Testis (tissue), 3 donors: ENCODE results near the gene SNAPC5. TPM values are rescaled to one million over a fixed set of nuclear protein-coding genes. Genes with fewer than 3 reads are reported as not detected.

Experiments
- DNase-seq: peaks from one replicate; pipeline ENCODE4 v3.0.0-alpha.2; 2019
- H3K27ac ChIP-seq, 2 donors: fragments of 200-600 bp; sonication (generic); one replicate each; pipeline ENCODE4 v1.5.1; 2019
- H3K27me3 ChIP-seq: fragments of 200-600 bp; sonication (generic); one replicate; pipeline ENCODE4 v1.5.1; 2019
- H3K36me3 ChIP-seq: fragments of 200-600 bp; sonication (generic); one replicate; pipeline ENCODE4 v1.5.1; 2017; ENCODE audit warnings: low read depth; ENCODE audit errors: missing control alignments
- H3K4me1 ChIP-seq: fragments of 200-600 bp; sonication (generic); one replicate; pipeline ENCODE4 v1.5.1; 2019
- H3K4me3 ChIP-seq, 2 donors: fragments of 200-600 bp; sonication (generic); one replicate each; pipeline ENCODE4 v1.5.1; 2017 to 2019
- H3K9me3 ChIP-seq: fragments of 200-600 bp; sonication (generic); one replicate; pipeline ENCODE4 v1.5.1; 2017
- CTCF ChIP-seq, 3 experiments: fragments of 450-650 bp in 2 of 3; fragments of 200-600 bp in 1 of 3; sonication (generic) in 1 of 3; IDR thresholded peaks; one replicate each; pipeline ENCODE4 v1.5.1; 2016 to 2019; ENCODE audit warnings: antibody characterized with exemption in 3 of 3, mild to moderate bottlenecking in 2 of 3, moderate library complexity in 1 of 3
- POLR2A ChIP-seq: fragments of 450-650 bp; IDR thresholded peaks from one replicate; pipeline ENCODE4 v1.6.1; 2017; ENCODE audit warnings: antibody characterized with exemption, mild to moderate bottlenecking, moderate library complexity
- WGBS, 2 donors: methylation state at CpG; one replicate each; pipeline ENCODE4 v1.1.5; 2018; 5-methylcytosine and 5-hydroxymethylcytosine counted together
- intact Hi-C: fragments of 100-400 bp; cut with DNase I; formaldehyde crosslinking; loops from one replicate; pipeline ENCODE4 v1.15.1; 2023; ENCODE audit warnings: low total_unique reads
- polyA plus RNA-seq: library from polyadenylated mRNA; stranded (reverse); fragments of 350-450 nt; fragmentation: Illumina TruSeq; extraction: RNeasy Lipid Tissue Mini Kit (QIAGEN cat#74804); gene quantifications from one replicate; pipeline ENCODE4 v1.2.3, GENCODE V29; 2014; ENCODE audit warnings: low read depth, low replicate concordance; ENCODE audit not compliant: insufficient read depth
- total RNA-seq, 2 donors: library from RNA; depleted of rRNA; stranded (reverse); fragments of >200 nt; gene quantifications; one replicate each; pipeline ENCODE4 v1.2.3, GENCODE V29; 2016

Gene SNAPC5
- total and polyA plus RNA-seq, 3 donors from 2014 or later, result 30.7 to 73.9 (median 45.4) TPM

- H3K4me3 ChIP-seq, result no peak overlapping the region
- intact Hi-C loops, result no loop called here
- no peaks in the 10 kb centered on the region for H3K9me3 ChIP-seq
- DNase-seq, result no peak
- no peak for TF ChIP-seq CTCF (IDR thresholded peaks at IDR 0.05)
- no peak for TF ChIP-seq POLR2A
- H3K4me1 ChIP-seq, result no peaks in the 10 kb centered on the region
- no peaks in the 10 kb centered on the region for H3K27me3 ChIP-seq
- H3K36me3 ChIP-seq, result no peaks in the 10 kb centered on the region
- H3K27ac ChIP-seq, result no peak overlapping the region
- 69 to 98% methylated on average over 4 of the region's 4 CpGs for WGBS, 2 donors
These were observed 27.3 kb upstream of the SNAPC5 start for GRCh38 chr15:66524838-66525237.

DNA sequence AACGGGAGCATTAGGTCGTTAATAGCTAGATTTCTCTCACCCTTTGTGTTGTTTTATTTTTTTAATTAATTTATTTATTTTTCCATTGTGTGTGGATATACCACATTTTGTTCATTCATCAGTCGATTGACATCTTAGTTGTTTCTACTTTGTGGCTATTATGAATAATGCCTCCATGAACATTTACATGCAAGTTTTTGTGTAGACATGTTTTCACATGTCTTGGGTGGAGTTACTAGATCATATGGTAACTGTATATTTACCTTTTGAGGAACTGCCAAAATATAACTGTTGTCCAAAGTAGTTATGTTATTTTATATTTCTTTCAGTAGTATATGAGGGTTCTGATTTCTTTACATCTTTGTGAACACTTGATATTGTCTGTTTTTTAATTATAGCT lies 26.4 kb upstream of the SNAPC5 start:
- intact Hi-C loops, result no loop called here

GRCh38 chr15:66515901-66516322 lies 18.4 kb upstream of the SNAPC5 start:
- 88 to 98% methylated on average over 2 of the region's 2 CpGs for WGBS, 2 donors

More for the DNA sequence above, 26.4 kb upstream of the SNAPC5 start:
- no peak overlapping the region for H3K27ac ChIP-seq
- H3K9me3 ChIP-seq, result no peaks in the 10 kb centered on the region
- H3K4me1 ChIP-seq, result no peaks in the 10 kb centered on the region
- DNase-seq, result no peak
- TF ChIP-seq POLR2A, result no peak
- 87 to 90% methylated on average over 3 of the region's 3 CpGs for WGBS, 2 donors
- H3K36me3 ChIP-seq, result no peaks in the 10 kb centered on the region
- H3K4me3 ChIP-seq, result no peak overlapping the region
- no peaks in the 10 kb centered on the region for H3K27me3 ChIP-seq

DNA sequence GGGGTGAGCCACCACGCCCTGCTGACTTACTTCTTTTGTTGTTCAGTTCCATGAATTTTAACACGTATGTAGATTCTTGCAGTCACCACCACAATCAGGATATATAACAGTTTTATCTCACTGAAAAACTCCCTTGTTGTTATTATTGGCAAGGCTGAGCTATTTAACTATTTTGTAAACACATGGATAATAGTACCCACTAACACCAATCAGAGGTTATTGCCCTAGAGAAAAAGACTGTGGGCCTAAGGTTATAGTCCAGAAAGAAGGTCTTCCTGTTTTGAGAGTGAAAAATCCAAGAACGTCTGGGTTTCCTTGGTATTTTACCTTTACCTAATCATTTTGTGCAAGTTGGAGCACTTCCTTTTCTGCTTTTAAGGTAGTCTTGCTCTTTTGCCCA lies 17.0 kb upstream of the SNAPC5 start:
- DNase-seq, result no peak
- Histone ChIP-seq H3K27me3 (no peaks in the 10 kb centered on the region), H3K27ac (no peak overlapping the region), H3K9me3 (no peaks in the 10 kb centered on the region), H3K36me3 (no peaks in the 10 kb centered on the region), H3K4me3 (no peak overlapping the region), H3K4me1 (no peaks in the 10 kb centered on the region)
- intact Hi-C loops, result no loop called here
- WGBS, 2 donors, result 79 to 87% methylated on average over 3 of the region's 3 CpGs
- TF ChIP-seq CTCF (IDR thresholded peaks at IDR 0.05) (no peak), POLR2A (no peak)

More at GRCh38 chr15:66515901-66516322, 18.4 kb upstream of the SNAPC5 start:
- intact Hi-C loops, result no loop called here
- Histone ChIP-seq H3K4me3 (no peak overlapping the region), H3K36me3 (no peaks in the 10 kb centered on the region), H3K4me1 (no peaks in the 10 kb centered on the region), H3K27me3 (no peaks in the 10 kb centered on the region), H3K27ac (no peak overlapping the region), H3K9me3 (no peaks in the 10 kb centered on the region)
- no peak for TF ChIP-seq POLR2A
- no peak for TF ChIP-seq CTCF (IDR thresholded peaks at IDR 0.05)
- DNase-seq, result no peak

DNA sequence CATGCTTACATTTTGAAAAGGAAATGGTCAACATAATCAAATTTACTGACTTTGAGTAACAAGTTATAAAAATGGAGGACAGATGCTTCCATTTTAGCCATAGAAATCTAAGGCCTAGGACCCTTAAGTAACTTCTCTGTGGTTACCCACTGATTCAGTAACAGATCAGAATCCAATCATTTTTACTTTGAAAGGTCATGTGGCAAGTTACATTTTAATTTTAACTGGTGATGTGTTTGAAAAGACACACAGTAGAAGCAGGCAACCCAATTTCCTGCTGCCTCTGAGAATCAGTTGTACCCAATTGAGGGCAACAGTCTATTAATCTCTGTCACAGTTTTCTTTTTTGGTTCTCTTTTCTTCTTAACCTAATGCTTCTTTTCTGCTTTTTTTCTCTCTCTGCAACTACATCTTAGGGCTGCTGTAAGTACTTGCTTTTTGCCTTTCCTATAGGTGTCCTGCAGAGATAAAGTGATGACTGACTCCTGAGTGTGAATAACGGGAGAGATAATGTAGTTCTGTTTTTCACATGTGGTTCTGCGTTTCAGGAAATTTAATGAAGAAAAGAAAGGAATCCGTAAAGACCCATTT lies 10.8 kb upstream of the SNAPC5 start:
- H3K4me3 ChIP-seq, result no peak overlapping the region
- whole genome bisulfite sequencing, 2 donors, result 83 to 95% methylated on average over 3 of the region's 3 CpGs
- TF ChIP-seq CTCF (IDR thresholded peaks at IDR 0.05) (no peak), POLR2A (no peak)

More for the DNA sequence above, 10.8 kb upstream of the SNAPC5 start:
- H3K27ac ChIP-seq, result no peak overlapping the region
- no peaks in the 10 kb centered on the region for H3K36me3 ChIP-seq
- H3K27me3 ChIP-seq, result no peaks in the 10 kb centered on the region
- peaks cover 6% of the 10 kb centered on the region for H3K4me1 ChIP-seq
- H3K9me3 ChIP-seq, result no peaks in the 10 kb centered on the region
- no peak for DNase-seq
- intact Hi-C loops, result no loop called here
